HG03457 (cell line): ENCODE results near the gene ASB10.

Experiments used
- ATAC-seq: cut with Tn5 transposase; IDR thresholded peaks from one replicate; pipeline ENCODE4 v1.9.1; 2021; ENCODE audit warnings: moderate number of reproducible peaks; ENCODE audit not compliant: unreplicated experiment

ASB10 gene

GRCh38 chr7:151210087-151210854 lies 23.2 kb upstream of the ASB10 start, which contains the start of gene H2BK1:
TSS of gene H2BK1 (minus strand) at chr7:151210488. CDS start at chr7:151210318, 170 bp downstream.
- no peak for ATAC-seq

GRCh38 chr7:151209588-151209987 lies 22.5 kb upstream of the ASB10 start:
- ATAC-seq, result no peak

GRCh38 chr7:151208253-151208862 lies 21.3 kb upstream of the ASB10 start:
- no peak for ATAC-seq

- no peak for ATAC-seq
Measured at GRCh38 chr7:151207804-151208203, 20.8 kb upstream of the ASB10 start.

DNA sequence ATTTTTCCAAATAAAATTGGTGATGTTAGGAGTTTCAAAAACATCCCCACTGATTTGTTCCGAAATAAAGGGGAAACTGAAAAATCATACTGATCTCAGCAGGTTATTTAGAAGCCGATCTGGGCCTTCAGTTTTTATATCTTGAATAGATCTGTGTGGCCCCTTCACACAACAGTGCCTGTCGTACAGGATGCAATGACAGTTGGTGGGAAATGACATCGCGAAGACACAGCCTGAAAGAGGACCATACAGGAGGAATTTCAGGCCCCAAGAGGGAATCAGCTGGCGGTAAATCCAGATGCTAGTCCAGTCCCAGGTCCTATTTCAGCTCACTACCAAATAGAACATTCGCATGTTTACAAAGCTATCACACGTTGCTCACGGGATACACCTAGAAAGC lies 20.3 kb upstream of the ASB10 start:
- ATAC-seq, result no peak

GRCh38 chr7:151206914-151207313 lies 19.9 kb upstream of the ASB10 start:
- ATAC-seq, result no peak

GRCh38 chr7:151205730-151206129 lies 18.7 kb upstream of the ASB10 start:
- no peak for ATAC-seq

DNA sequence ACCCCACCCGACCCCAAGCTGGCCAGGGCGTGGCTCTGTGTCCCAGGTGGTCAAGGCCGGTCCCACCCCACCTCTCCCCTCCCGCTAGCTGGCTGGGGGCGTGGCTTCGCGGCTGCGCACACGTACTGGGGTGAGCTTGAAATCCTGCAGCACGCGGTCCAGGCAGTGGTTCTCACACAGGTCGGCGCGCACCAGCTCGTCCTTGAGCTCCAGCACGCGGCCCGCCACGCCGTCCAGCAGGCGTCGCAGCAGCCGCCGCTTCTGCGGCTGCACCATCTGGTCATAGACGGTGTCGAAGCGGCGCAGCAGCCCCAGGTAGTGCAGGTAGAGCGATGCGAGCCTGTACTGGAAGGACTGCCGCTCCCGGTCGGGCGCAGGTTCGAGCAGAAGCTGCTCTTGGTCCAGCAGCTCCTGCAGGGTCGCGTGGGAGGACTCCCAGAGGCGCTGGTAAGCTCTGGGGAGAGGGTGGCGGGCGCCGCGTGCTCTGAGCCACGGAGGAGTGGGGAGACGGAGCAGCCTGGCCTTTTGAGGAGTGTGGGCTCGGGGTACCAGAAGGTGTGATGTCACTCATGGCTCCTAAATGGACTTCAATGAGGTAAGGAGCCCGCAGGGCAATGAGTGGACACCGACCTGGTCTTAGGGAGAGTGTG lies 17.5 kb upstream of the ASB10 start:
- no peak for ATAC-seq

- no peak for ATAC-seq
Measured at GRCh38 chr7:151202836-151203235, 15.8 kb upstream of the ASB10 start.

DNA sequence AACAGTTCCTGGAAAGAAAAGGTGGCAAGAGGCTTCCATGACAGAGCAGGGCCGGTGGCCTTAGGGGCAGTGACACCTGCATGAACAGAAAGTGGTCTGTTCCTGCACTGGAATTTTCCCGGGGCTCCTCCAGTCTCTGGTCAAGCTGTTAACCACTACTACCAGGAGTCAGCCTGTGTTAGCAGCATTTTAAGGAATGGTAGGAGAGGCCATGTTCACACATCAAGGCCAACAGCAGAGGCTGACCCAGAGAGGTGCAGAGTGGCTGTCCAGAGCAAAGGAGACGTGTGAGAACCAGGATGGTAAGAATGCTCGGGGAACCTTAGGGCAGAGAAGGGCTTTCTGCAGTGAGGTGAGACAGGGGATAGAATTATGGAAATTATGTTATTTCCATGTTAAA lies 14.7 kb upstream of the ASB10 start:
- ATAC-seq, result no peak

- ATAC-seq, result no peak
Measured at GRCh38 chr7:151201344-151201743, 14.3 kb upstream of the ASB10 start.

DNA sequence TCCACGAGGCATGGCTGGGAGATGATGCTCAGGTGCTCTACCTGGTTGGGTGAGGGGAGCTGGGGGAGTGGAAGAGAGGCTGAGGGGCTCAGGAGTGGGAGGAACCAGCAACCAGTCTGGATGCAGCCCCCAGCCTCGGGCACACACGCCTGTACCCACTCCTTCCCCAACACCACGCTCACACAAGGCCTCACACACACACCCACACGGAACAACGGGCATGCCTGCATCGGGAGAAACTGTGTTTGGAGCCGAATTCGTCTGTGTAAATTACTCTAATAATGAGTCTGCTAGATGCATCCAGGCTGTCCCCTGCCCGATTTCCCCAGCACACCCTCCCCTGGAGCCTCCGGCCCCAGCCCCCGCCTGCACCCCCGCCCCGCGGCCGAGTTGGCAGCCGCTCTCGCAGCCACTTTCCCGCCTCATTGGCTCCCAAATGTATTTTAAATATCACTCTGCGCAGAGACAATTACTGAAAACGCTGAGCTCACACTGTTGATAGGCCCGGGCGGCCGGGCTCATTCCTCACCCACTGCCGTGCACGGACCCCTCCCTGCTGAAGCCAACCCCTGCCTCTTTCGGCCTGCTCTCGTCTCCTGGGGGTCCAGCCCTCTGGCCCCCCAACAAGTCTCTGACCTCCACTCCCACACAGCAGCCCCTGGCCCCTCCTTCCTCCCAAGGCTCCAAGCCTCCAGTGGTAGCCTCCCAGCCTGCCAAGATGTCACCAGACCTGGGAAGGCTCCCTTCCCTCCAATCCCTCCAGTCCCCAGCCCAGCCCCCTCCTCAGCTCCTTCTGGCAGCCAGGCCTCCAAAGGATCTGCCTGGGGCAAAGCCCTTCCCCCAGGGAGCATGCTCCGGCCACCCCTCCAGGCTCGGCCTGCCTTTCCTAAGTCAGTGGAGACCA lies 12.1 kb upstream of the ASB10 start:
- ATAC-seq, result no peak

- no peak for ATAC-seq
Measured at GRCh38 chr7:151197932-151198331, 10.9 kb upstream of the ASB10 start.

DNA sequence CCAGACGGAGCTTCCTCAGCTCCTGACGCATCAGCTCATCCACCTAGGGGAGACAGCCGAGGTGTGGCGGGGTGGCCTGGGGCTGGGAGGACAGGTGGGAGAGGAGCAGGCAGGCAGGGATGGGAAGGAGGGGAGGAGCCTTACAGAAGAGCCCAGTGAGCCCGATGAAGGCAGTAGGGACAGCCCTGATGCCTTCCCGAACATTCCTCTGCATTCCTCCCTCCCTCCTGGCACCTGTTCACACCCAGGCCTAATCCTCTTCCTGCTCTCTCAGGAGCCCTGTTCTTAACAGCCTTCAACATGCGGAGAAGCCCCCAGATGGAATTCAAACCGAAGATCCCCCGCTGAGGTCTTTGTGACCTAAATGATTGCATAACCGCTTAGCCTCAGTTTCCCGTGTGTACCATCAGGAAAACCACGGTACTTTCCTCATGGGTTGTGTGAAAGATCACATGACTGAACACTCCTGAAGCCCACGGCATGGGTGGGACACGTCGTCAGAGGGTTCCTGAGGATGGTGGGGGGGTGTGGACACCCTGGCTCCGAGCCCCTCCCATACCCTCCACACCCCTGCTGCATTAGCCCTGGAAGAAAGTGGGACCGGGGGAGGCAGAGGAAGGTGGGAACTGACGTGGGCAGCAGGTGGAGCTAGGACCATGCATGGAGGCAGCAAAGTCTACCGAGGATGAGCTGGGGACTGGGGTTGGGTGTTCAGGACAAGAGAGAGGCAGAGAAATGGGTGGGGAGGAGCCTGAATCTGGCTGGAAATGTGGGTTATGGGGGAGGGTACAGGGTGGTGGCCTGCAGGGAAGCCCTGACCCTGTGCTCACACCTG lies 8.8 kb upstream of the ASB10 start:
- ATAC-seq, result no peak

DNA sequence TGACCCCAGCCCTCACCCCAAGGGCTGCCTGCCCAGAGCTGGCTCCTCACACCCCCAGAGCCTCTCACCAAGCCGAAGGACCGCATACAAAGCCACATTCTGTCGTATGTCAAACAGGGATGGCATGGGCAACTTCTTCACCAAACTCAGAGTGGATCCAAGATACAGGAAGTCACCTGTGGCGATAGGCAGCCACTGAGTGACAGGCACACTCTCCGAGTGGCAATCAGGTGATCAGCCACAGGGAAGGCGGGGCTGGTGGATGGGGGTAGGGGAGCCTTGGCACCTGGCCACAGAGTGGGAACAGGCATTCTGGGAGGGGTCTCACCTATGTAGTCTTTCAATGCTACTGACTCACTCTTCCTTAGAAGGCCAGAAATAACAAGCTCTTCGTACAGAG lies 7.1 kb upstream of the ASB10 start:
- no peak for ATAC-seq

GRCh38 chr7:151193203-151193978 lies 6.3 kb upstream of the ASB10 start:
- ATAC-seq, result no peak

GRCh38 chr7:151192002-151192539 lies 5.0 kb upstream of the ASB10 start:
- ATAC-seq, result no peak

DNA sequence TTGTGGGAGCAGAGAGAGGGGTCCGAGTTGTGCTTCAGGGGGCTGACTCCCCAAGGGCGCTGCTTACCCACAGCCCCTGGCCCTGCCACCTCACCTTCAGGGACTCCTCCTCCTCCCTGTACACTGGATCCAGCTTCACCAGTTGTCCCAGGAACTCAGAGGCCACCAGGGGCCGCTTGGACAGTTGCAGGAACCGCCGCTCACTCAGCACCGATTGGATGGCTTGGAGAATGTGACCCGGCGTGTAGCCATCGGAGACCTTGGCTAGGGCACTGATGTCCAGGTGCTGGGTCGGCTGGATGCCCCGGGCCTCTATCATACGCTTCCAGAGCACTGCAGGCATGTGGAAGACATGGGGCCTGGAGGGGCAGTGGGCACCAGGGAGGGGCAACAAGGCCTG lies 4.5 kb upstream of the ASB10 start:
- ATAC-seq, result no peak

- ATAC-seq, result no peak
Measured at GRCh38 chr7:151189038-151189437, 2.0 kb upstream of the ASB10 start.
